HCT116 (cell line): ENCODE measurements around the gene EBLN1. TPM values are rescaled to one million over a fixed set of nuclear protein-coding genes. Genes with fewer than 3 reads are reported as not detected.

Experiments used
- ATAC-seq: fragments of 200-7000 bp; cut with Tn5 transposase; 2 replicates; pipeline ENCODE4 v1.9.1; 2020; ENCODE audit warnings: mild to moderate bottlenecking, moderate library complexity
- BruUV-seq: library from RNA; stranded (reverse); fragments of 400-500 nt; replicated peaks from 2 replicates; lab custom pipeline; 2021; lab: Mats Ljungman, UMichigan
- CTCF ChIA-PET: fragments of 300-600 bp; sonication (Branson Sonifier 250); formaldehyde crosslinking; loops from one replicate; lab custom pipeline; 2021; ENCODE audit warnings: antibody characterized with exemption; lab: Charles Lee
- POLR2A ChIA-PET: fragments of 300-600, 350-600 bp; sonication (Branson Sonifier 250); formaldehyde crosslinking; loops from one replicate; lab custom pipeline; 2021; ENCODE audit warnings: antibody characterized with exemption; lab: Charles Lee
- RAD21 ChIA-PET, 2 experiments: fragments of 300-600 bp; sonication (Branson Sonifier 250); formaldehyde crosslinking; loops; one replicate each; lab custom pipeline; 2023; ENCODE audit warnings: low total read pairs in 2 of 2; ENCODE audit not compliant: uncharacterized antibody in 2 of 2, unreplicated experiment in 2 of 2, low non-redundant PET in 1 of 2; lab: Charles Lee
- DNase-seq: peaks from one replicate; pipeline ENCODE4 v3.0.0-alpha.2; 2010; ENCODE audit warnings: low read depth, low spot score
- H2AFZ ChIP-seq: fragments of 200-600 bp; shearing (Covaris generic), sonication (generic); 2 replicates; pipeline ENCODE4 v1.6.1; 2017; ENCODE audit warnings: low read depth, mixed run types, mixed read lengths, antibody characterized with exemption, low read length; ENCODE audit not compliant: poor library complexity, severe bottlenecking
- H3K27ac ChIP-seq: 2 replicates; pipeline ENCODE4 v1.5.1; 2012; ENCODE audit warnings: low read depth, low read length
- H3K27me3 ChIP-seq: fragments of 200-600 bp; sonication (generic); 2 replicates; pipeline ENCODE4 v1.6.1; 2016; ENCODE audit warnings: mixed run types, low read length, mixed read lengths; ENCODE audit not compliant: insufficient read depth
- H3K36me3 ChIP-seq, 2 experiments: fragments of 200-500 bp in 1 of 2; fragments of 200-600 bp in 1 of 2; sonication (Bioruptor generic) in 1 of 2; sonication (generic) in 1 of 2; 2 replicates each; pipeline versions ENCODE4 v1.5.1 to v1.6.1; 2014 to 2016; ENCODE audit warnings: low read length in 2 of 2, inconsistent platforms in 1 of 2, mixed read lengths in 1 of 2, mixed run types in 1 of 2; ENCODE audit not compliant: insufficient read depth in 2 of 2, control insufficient read depth in 1 of 2
- H3K4me1 ChIP-seq, 2 experiments: fragments of 200-600 bp in 1 of 2; sonication (generic) in 1 of 2; 2 replicates each; pipeline versions ENCODE4 v1.5.1 to v1.6.1; 2012 to 2017; ENCODE audit warnings: low read length in 2 of 2, inconsistent platforms in 1 of 2, mild to moderate bottlenecking in 1 of 2, mixed read lengths in 1 of 2, mixed run types in 1 of 2, moderate library complexity in 1 of 2; ENCODE audit not compliant: insufficient read depth in 2 of 2, control insufficient read depth in 1 of 2
- H3K4me2 ChIP-seq: fragments of 200-600 bp; sonication (generic); 2 replicates; pipeline ENCODE4 v1.6.1; 2017; ENCODE audit warnings: mixed run types, low read length, mixed read lengths
- H3K4me3 ChIP-seq, 2 experiments: fragments of 200-600 bp in 1 of 2; sonication (generic) in 1 of 2; replicated peaks in 1 of 2; 2 replicates each; pipeline ENCODE4 v1.5.1; 2011 to 2016; ENCODE audit warnings: low read length in 2 of 2, control low read depth in 1 of 2, low read depth in 1 of 2, mild to moderate bottlenecking in 1 of 2, mixed read lengths in 1 of 2, mixed run types in 1 of 2
- H3K79me2 ChIP-seq: fragments of 200-600 bp; sonication (generic); 2 replicates; pipeline ENCODE4 v1.6.1; 2017; ENCODE audit warnings: mild to moderate bottlenecking, mixed run types, low read length, moderate library complexity, mixed read lengths; ENCODE audit not compliant: insufficient read depth
- H3K9ac ChIP-seq: fragments of 200-600 bp; sonication (generic); 2 replicates; pipeline ENCODE4 v1.6.1; 2016; ENCODE audit warnings: low read length, mixed read lengths
- H3K9me2 ChIP-seq: fragments of 200-600 bp; sonication (generic), shearing (Covaris generic); 2 replicates; pipeline ENCODE4 v1.6.1; 2017; ENCODE audit warnings: mixed run types, mild to moderate bottlenecking, moderate library complexity; ENCODE audit not compliant: insufficient read depth
- H3K9me3 ChIP-seq, 2 experiments: fragments of 200-500 bp in 1 of 2; fragments of 200-600 bp in 1 of 2; sonication (Bioruptor generic) in 1 of 2; sonication (generic) in 1 of 2; 2 replicates each; pipeline ENCODE4 v1.6.1; 2014 to 2017; ENCODE audit warnings: low read length in 2 of 2, mixed read lengths in 2 of 2, inconsistent platforms in 1 of 2, low read depth in 1 of 2, mild to moderate bottlenecking in 1 of 2, mixed run types in 1 of 2, moderate library complexity in 1 of 2; ENCODE audit not compliant: control insufficient read depth in 1 of 2, insufficient read depth in 1 of 2
- H4K20me1 ChIP-seq: fragments of 200-600 bp; sonication (generic), shearing (Covaris generic); 2 replicates; pipeline ENCODE4 v1.6.1; 2017; ENCODE audit warnings: mixed run types, mild to moderate bottlenecking, moderate library complexity; ENCODE audit not compliant: insufficient read depth
- ATF3 ChIP-seq: IDR thresholded peaks from 2 replicates; pipeline ENCODE4 v1.6.1; 2012
- CTCF ChIP-seq, 3 experiments: fragments of 200-600 bp in 1 of 3; sonication (generic) in 1 of 3; IDR thresholded peaks in 2 of 3; conservative IDR thresholded peaks in 1 of 3; 2 replicates each; pipeline ENCODE4 v1.5.1; 2012 to 2017; ENCODE audit warnings: low read depth in 2 of 3, low read length in 2 of 3, antibody characterized with exemption in 1 of 3, borderline replicate concordance in 1 of 3, control low read depth in 1 of 3, mild to moderate bottlenecking in 1 of 3, mixed read lengths in 1 of 3, mixed run types in 1 of 3, moderate library complexity in 1 of 3; ENCODE audit not compliant: insufficient read depth in 1 of 3
- EGR1 ChIP-seq: IDR thresholded peaks from 2 replicates; pipeline ENCODE4 v1.6.1; 2012; ENCODE audit warnings: low read depth
- ELF1 ChIP-seq: IDR thresholded peaks from 2 replicates; pipeline ENCODE4 v1.6.1; 2012; ENCODE audit warnings: low read depth, borderline replicate concordance
- EZH2 ChIP-seq: fragments of 200-600 bp; sonication (generic); IDR thresholded peaks from 2 replicates; pipeline ENCODE4 v1.6.1; 2017; ENCODE audit warnings: antibody characterized with exemption, mixed run types
- EZH2phosphoT487 ChIP-seq: fragments of 200-600 bp; IDR thresholded peaks from 2 replicates; pipeline ENCODE4 v1.6.1; 2018; ENCODE audit warnings: antibody characterized with exemption, borderline replicate concordance
- FOSL1 ChIP-seq: IDR thresholded peaks from 2 replicates; pipeline ENCODE4 v1.6.1; 2012; ENCODE audit warnings: low read depth
- JUND ChIP-seq: IDR thresholded peaks from 2 replicates; pipeline ENCODE4 v1.6.1; 2012
- MAX ChIP-seq: IDR thresholded peaks from 2 replicates; pipeline ENCODE4 v1.6.1; 2012
- POLR2A ChIP-seq: IDR thresholded peaks from 2 replicates; pipeline ENCODE4 v1.7.0; 2011; ENCODE audit warnings: borderline replicate concordance; ENCODE audit not compliant: insufficient read depth, insufficient read length; ENCODE audit errors: extremely low read depth
- SP1 ChIP-seq: IDR thresholded peaks from 2 replicates; pipeline ENCODE4 v1.6.1; 2012; ENCODE audit warnings: low read depth
- YY1 ChIP-seq: IDR thresholded peaks from 2 replicates; pipeline ENCODE4 v1.6.1; 2011; ENCODE audit warnings: low read length, low read depth, moderate library complexity, mild to moderate bottlenecking; ENCODE audit not compliant: insufficient replicate concordance; ENCODE audit errors: extremely low read depth
- ZBTB33 ChIP-seq: IDR thresholded peaks from 2 replicates; pipeline ENCODE4 v1.6.1; 2011; ENCODE audit warnings: mild to moderate bottlenecking, low read length, moderate library complexity; ENCODE audit not compliant: insufficient replicate concordance; ENCODE audit errors: extremely low read depth
- ZFX ChIP-seq: fragments of 450-650 bp; IDR thresholded peaks from 2 replicates; pipeline ENCODE4 v1.6.1; 2017
- ZNF274 ChIP-seq: fragments of 200-500 bp; sonication (Bioruptor generic); IDR thresholded peaks from 2 replicates; pipeline ENCODE4 v1.6.1; 2014; ENCODE audit warnings: mild to moderate bottlenecking, low read depth, low read length, inconsistent platforms
- intact Hi-C: fragments of 100-400 bp; cut with micrococcal nuclease; formaldehyde crosslinking; loops from 2 replicates; pipeline ENCODE4 v1.10.0; 2022
- total RNA-seq: library from RNA; stranded (reverse); gene quantifications from one replicate; pipeline ENCODE4 v1.2.1, GENCODE V29; 2021; ENCODE audit not compliant: unreplicated experiment

Gene EBLN1
- total RNA-seq, 1 experiment from 2014 or later: not detected

- TF ChIP-seq CTCF (IDR thresholded peaks at IDR 0.05 in 2 of 3, conservative IDR thresholded peaks at IDR 0.05 in 1 of 3; ENCODE audit: borderline replicate concordance in 1 of 3, insufficient read depth in 1 of 3, low read depth in 2 of 3, low read length in 2 of 3) (no peak), FOSL1 (no peak)
Observed at GRCh38 chr10:22228943-22229801, 11.4 kb upstream of the EBLN1 start (continued).

- ChIA-PET CTCF (interaction anchor here (1.4 kb wide), 1 partner anchor 15 kb away, joined by 3 read pairs; no protein-coding TSS in a partner anchor), POLR2A (interaction anchor here (0.8 kb wide), 1 partner anchor 229 kb away, joined by 4 read pairs; no protein-coding TSS in a partner anchor), RAD21 (no interaction called here)
- intact Hi-C loops: loop anchor here (10.0 kb wide), 1 partner anchor 214 kb away; no protein-coding TSS in a partner anchor
- no peak overlapping the region for H3K9ac ChIP-seq
- 0 out of 2 replicates have a peak overlapping the region, but pooled peaks have one; percentile 67 for H3K27ac ChIP-seq
- H3K4me1 ChIP-seq: peaks cover 0 to 22% of the 10 kb centered on the region in 2 experiments; a peak in 3 of 4 replicates
- H4K20me1 ChIP-seq: no peaks in the 10 kb centered on the region
- H3K9me2 ChIP-seq: no peaks in the 10 kb centered on the region
- H3K4me3 ChIP-seq: peak overlapping the region; percentile 2 to 51; a peak in 3 of 4 replicates
- no TSS peak for BruUV-seq
- no peaks in the 10 kb centered on the region for H3K36me3 ChIP-seq
- H3K79me2 ChIP-seq: no peaks in the 10 kb centered on the region
- ATAC-seq: no peak
- peak overlapping the region; percentile 93 for H2AFZ ChIP-seq
- H3K9me3 ChIP-seq: no peaks in the 10 kb centered on the region
- no peaks in the 10 kb centered on the region for H3K27me3 ChIP-seq
- no peak for DNase-seq
- peak overlapping the region; percentile 74 for H3K4me2 ChIP-seq
- TF ChIP-seq EZH2phosphoT487 (no peak), ZBTB33 (no peak), ZFX (no peak), CTCF (IDR thresholded peaks at IDR 0.05 in 2 of 3, conservative IDR thresholded peaks at IDR 0.05 in 1 of 3; ENCODE audit: borderline replicate concordance in 1 of 3, insufficient read depth in 1 of 3, low read depth in 2 of 3, low read length in 2 of 3) (no peak), ZNF274 (no peak), EGR1 (no peak), MAX (no peak), SP1 (no peak), ELF1 (no peak), ATF3 (no peak), EZH2 (no peak), YY1 (no peak), POLR2A (no peak), JUND (no peak)
Observed at GRCh38 chr10:22228167-22228938, 10.5 kb upstream of the EBLN1 start.
